Gastroesophageal sphincter (tissue), 4 donors: ENCODE results near the gene CD8B. TPM values are rescaled to one million over a fixed set of nuclear protein-coding genes. Genes with fewer than 3 reads are reported as not detected.
"Not testable (repeated sequence)": the region's sequence is repeated elsewhere in the genome, so short reads cannot be mapped to it uniquely, and the experiment has no call there.

Source experiments
- ATAC-seq: fragments of 150-250 bp; one replicate; pipeline ENCODE4 v1.9.1; 2016; ENCODE audit warnings: mild to moderate bottlenecking, moderate library complexity
- H3K27ac ChIP-seq, 4 donors: fragments of 200-600 bp; sonication (generic) in 3 of 4; 1 replicate in 3 of 4; 2 replicates in 1 of 4; pipeline ENCODE4 v1.5.1; 2016 to 2019
- H3K27me3 ChIP-seq: fragments of 200-600 bp; sonication (generic); one replicate; pipeline ENCODE4 v1.5.1; 2019
- H3K36me3 ChIP-seq, 2 donors: fragments of 200-600 bp; sonication (generic); one replicate each; pipeline ENCODE4 v1.5.1; 2019; ENCODE audit warnings: control low read depth in 1 of 2
- H3K4me1 ChIP-seq, 3 donors: fragments of 200-600 bp; sonication (generic); 1 replicate in 2 of 3; 2 replicates in 1 of 3; pipeline ENCODE4 v1.5.1; 2016 to 2019; ENCODE audit warnings: control low read depth in 2 of 3
- H3K4me3 ChIP-seq, 2 donors: fragments of 200-600 bp; sonication (generic); one replicate each; pipeline ENCODE4 v1.5.1; 2019; ENCODE audit warnings: mild to moderate bottlenecking in 1 of 2, moderate library complexity in 1 of 2
- H3K9me3 ChIP-seq, 3 donors: fragments of 200-600 bp; sonication (generic); one replicate each; pipeline ENCODE4 v1.5.1; 2017 to 2019; ENCODE audit warnings: control low read depth in 2 of 3
- POLR2AphosphoS5 ChIP-seq: sonication (generic); formaldehyde crosslinking; IDR thresholded peaks from one replicate; pipeline ENCODE4 v1.6.1; 2017; ENCODE audit warnings: antibody characterized with exemption
- WGBS, 2 donors: methylation state at CpG; one replicate each; pipeline ENCODE4 v1.1.5; 2018; ENCODE audit warnings: low coverage in 1 of 2; 5-methylcytosine and 5-hydroxymethylcytosine counted together
- total RNA-seq, 4 donors: library from RNA; depleted of rRNA; stranded (reverse); fragments of >200 nt; gene quantifications; one replicate each; pipeline ENCODE4 v1.1.0, GENCODE V29; 2016

The CD8B gene
- total RNA-seq, 4 donors from 2014 or later = 0.81 to 1.6 TPM; not detected in 2

DNA sequence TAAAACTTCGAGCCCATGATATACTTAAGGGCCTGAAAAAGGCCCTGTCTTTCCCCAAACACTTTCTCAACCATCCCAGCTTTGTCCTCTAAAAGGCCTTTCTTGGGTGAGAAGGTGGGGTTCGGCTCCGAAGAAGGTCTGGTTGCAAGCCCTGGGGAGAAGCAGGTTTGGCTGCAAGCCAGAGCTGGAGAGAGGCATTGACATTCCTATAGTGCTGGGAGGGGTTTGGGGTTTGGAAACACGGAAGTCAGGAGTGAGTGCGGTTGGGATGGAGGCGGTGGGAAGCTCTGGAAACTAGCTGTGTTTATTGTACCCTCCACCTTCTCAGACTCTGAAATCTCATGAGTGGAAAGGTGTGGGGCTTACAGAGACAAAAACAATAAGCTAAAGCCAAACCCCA lies 5.7 kb downstream of the CD8B start:
- WGBS, 2 donors = 41 to 72% methylated on average over 4 to 6 of the region's 6 CpGs

DNA sequence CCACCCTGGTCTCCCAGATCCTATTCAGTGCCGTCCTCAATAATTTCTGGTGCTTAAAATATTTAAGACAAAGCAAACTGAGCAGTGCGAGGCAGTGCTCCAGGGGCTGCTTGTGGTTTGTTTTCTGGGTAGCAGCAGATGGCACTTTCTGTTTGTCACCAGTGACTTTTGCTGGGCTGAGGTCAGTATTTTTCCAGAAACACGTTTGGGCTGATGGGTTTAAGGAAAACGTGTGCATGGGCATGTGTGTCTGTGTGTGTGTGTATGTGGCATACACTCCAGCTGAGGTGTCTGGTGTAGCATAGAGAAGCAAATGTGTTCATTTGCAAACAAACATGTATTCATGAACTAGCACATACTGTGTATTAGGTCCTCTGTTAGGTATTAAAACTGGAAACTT lies 10.1 kb downstream of the CD8B start:
- WGBS, 2 donors = 42 to 69% methylated on average over 2 to 4 of the region's 4 CpGs
- not testable (repeated sequence) for ATAC-seq, H3K4me1 ChIP-seq, H3K36me3 ChIP-seq, H3K27me3 ChIP-seq, H3K27ac ChIP-seq, H3K4me3 ChIP-seq, H3K9me3 ChIP-seq

More for the DNA sequence above, 5.7 kb downstream of the CD8B start:
- not testable (repeated sequence) for H3K9me3 ChIP-seq, H3K4me3 ChIP-seq, H3K4me1 ChIP-seq, ATAC-seq, H3K36me3 ChIP-seq, H3K27ac ChIP-seq
- H3K27me3 ChIP-seq = peaks cover 22% of the 10 kb centered on the region

GRCh38 chr2:86842607-86843234 lies 19.0 kb downstream of the CD8B start:
- WGBS, 2 donors = 83 to 88% methylated on average over 4 to 6 of the region's 6 CpGs
- ATAC-seq = not testable (repeated sequence)

DNA sequence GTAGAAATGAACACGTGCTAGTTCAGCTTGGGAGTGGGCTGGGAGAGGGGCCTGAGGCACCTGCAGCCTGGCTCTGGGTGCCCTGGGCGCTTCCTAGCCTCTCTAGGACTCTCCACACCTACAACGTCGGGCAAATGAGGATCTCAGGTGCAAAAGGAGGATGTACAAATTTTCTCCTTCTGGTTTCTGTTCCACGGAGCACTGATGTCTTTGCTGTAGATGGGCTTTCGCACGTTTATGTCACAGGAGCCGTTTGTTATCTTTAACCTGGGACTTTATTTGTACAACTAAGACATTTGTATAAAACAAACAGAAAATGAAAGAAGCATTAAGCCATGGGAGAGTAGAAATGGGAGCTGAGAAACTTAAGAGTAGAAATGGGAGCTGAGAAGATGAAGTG lies 20.4 kb downstream of the CD8B start:
- peaks cover 0 to 11% (median 0%) of the 10 kb centered on the region in 3 donors for H3K4me1 ChIP-seq
- WGBS, 2 donors = no CpG with 5 or more reads among the region's 8 CpGs
- not testable (repeated sequence) for H3K27me3 ChIP-seq, H3K9me3 ChIP-seq, H3K4me3 ChIP-seq, H3K36me3 ChIP-seq, ATAC-seq, H3K27ac ChIP-seq

More at GRCh38 chr2:86842607-86843234, 19.0 kb downstream of the CD8B start:
- not testable (repeated sequence) for H3K36me3 ChIP-seq, H3K9me3 ChIP-seq, H3K27me3 ChIP-seq, H3K27ac ChIP-seq, H3K4me1 ChIP-seq, H3K4me3 ChIP-seq

- H3K9me3 ChIP-seq, H3K27ac ChIP-seq, H3K27me3 ChIP-seq, H3K36me3 ChIP-seq, H3K4me3 ChIP-seq, ATAC-seq: not testable (repeated sequence)
- WGBS, 2 donors = no CpG with 5 or more reads among the region's 11 CpGs
- peaks cover 0 to 11% (median 0%) of the 10 kb centered on the region in 3 donors for H3K4me1 ChIP-seq
These were observed 21.7 kb downstream of the CD8B start for GRCh38 chr2:86839871-86840548.

GRCh38 chr2:86839455-86839854 lies 22.2 kb downstream of the CD8B start:
- not testable (repeated sequence) for H3K27me3 ChIP-seq, ATAC-seq, H3K9me3 ChIP-seq, H3K36me3 ChIP-seq, H3K4me3 ChIP-seq, H3K27ac ChIP-seq
- WGBS, 2 donors = no CpG with 5 or more reads among the region's 7 CpGs
- H3K4me1 ChIP-seq = peaks cover 0 to 11% (median 0%) of the 10 kb centered on the region in 3 donors

- H3K4me3 ChIP-seq = not testable (repeated sequence)
These were observed 24.0 kb downstream of the CD8B start for GRCh38 chr2:86837714-86838113.

GRCh38 chr2:86836915-86837695 lies 24.6 kb downstream of the CD8B start:
- H3K27ac ChIP-seq = peak overlapping the region; percentile 26 to 68 (median 51)
- peak; percentile 97 for ATAC-seq

More at GRCh38 chr2:86837714-86838113, 24.0 kb downstream of the CD8B start:
- not testable (repeated sequence) for H3K27me3 ChIP-seq, ATAC-seq, H3K36me3 ChIP-seq, H3K9me3 ChIP-seq
- WGBS, 2 donors = 68% methylated on average over 5 of the region's 7 CpGs; no CpG with 5 or more reads in 1 of the 2 donors
- H3K4me1 ChIP-seq = peaks cover 0 to 11% (median 0%) of the 10 kb centered on the region in 3 donors
- H3K27ac ChIP-seq = peak overlapping the region in 1 of 4 donors; percentile 61

DNA sequence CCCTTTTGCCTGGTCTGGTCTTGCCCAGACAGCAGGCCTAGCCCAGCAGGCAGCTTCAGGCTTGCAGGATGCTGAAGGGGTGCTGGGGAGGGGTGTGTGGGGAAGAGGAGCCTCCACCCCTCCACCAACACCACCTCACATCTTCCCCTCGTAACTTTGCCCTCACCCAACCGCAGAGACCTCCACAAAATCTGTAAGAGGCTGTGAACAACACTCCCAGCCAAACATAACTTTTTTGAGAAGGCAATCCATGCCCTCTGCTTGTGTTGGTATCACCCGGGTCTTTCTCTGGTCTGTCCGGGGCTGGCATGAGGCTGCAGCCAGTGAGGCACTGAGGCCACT lies 26.2 kb downstream of the CD8B start:
- no CpG with 5 or more reads among the region's 4 CpGs for WGBS, 2 donors
- not testable (repeated sequence) for H3K27me3 ChIP-seq

More at GRCh38 chr2:86836915-86837695, 24.6 kb downstream of the CD8B start:
- peak overlapping the region in 1 of 2 donors; percentile 18 for H3K4me3 ChIP-seq
- not testable (repeated sequence) for H3K36me3 ChIP-seq, H3K9me3 ChIP-seq, H3K27me3 ChIP-seq
- peaks cover 0 to 11% (median 0%) of the 10 kb centered on the region in 3 donors for H3K4me1 ChIP-seq
- WGBS, 2 donors = 19% methylated on average over 7 of the region's 19 CpGs; no CpG with 5 or more reads in 1 of the 2 donors
- TF ChIP-seq POLR2AphosphoS5 = peak; percentile 78

More for the DNA sequence above, 26.2 kb downstream of the CD8B start:
- not testable (repeated sequence) for H3K36me3 ChIP-seq, H3K4me3 ChIP-seq, H3K9me3 ChIP-seq, ATAC-seq, H3K27ac ChIP-seq
- peaks cover 0 to 11% (median 0%) of the 10 kb centered on the region in 3 donors for H3K4me1 ChIP-seq
